22Rv1 (cell line): ENCODE measurements around the gene SECTM1.
A peak's percentile ranks its signal among the peaks of the same experiment; 100 is the strongest.

Experiments
- H3K27ac ChIP-seq: fragments of 450-650 bp; 2 replicates; pipeline ENCODE4 v1.5.1; 2017
- ZFX ChIP-seq: fragments of 450-650 bp; IDR thresholded peaks from 2 replicates; pipeline ENCODE4 v1.6.1; 2017; ENCODE audit warnings: antibody characterized with exemption, borderline replicate concordance
- TF ChIP-seq, protein P1 (sequence below): fragments of 450-650 bp; IDR thresholded peaks from 2 replicates; pipeline ENCODE4 v1.5.1; 2017; ENCODE audit warnings: mild to moderate bottlenecking

Gene SECTM1

DNA sequence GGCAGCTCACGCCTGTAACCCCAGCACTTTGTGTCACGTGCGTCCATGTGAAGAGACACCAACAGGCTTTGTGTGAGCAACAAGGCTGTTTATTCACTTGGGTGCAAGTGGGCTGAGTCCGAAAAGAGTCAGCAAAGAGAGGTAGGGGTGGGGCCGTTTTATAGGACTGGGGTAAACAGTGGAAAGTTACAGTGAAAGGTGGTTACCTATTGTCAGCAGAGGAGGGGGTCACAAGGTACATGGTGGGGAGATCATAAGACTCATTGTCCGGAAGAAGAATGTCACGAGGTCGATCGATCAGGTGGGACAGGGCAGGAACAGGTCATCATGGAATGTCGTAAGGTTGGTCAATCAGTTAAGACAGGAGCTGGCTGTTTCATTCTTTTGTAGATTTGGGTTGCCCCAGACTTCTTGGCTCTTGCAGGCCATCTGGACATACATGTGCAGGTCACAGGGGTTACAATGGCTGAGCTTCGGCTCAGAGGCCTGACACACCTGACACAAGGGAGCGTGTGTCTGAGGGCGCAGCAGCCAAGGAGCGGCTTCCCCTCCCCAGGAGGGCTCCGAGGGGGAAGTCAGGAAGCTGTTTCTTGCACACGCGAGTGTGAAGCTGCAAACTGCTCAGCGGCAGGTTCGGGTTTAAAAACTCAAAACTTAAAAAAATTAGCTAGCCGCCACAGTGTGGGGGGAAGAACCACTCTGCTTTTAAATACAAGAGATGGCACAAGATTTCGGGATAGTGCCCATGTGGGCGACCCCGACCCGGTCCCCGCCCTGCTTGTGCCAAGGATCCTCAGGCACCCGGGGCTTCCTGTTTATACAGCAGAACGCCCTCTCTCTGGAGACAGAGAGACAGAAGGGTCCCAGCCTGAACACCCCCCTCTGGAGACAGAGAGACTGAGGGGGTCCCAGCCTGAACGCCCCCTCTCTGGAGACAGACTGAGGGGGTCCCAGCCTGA lies 13.1 kb upstream of the SECTM1 start:
- TF ChIP-seq, protein P1, sequence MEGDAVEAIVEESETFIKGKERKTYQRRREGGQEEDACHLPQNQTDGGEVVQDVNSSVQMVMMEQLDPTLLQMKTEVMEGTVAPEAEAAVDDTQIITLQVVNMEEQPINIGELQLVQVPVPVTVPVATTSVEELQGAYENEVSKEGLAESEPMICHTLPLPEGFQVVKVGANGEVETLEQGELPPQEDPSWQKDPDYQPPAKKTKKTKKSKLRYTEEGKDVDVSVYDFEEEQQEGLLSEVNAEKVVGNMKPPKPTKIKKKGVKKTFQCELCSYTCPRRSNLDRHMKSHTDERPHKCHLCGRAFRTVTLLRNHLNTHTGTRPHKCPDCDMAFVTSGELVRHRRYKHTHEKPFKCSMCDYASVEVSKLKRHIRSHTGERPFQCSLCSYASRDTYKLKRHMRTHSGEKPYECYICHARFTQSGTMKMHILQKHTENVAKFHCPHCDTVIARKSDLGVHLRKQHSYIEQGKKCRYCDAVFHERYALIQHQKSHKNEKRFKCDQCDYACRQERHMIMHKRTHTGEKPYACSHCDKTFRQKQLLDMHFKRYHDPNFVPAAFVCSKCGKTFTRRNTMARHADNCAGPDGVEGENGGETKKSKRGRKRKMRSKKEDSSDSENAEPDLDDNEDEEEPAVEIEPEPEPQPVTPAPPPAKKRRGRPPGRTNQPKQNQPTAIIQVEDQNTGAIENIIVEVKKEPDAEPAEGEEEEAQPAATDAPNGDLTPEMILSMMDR: no peak
- TF ChIP-seq ZFX: no peak
- H3K27ac ChIP-seq: no peak overlapping the region

DNA sequence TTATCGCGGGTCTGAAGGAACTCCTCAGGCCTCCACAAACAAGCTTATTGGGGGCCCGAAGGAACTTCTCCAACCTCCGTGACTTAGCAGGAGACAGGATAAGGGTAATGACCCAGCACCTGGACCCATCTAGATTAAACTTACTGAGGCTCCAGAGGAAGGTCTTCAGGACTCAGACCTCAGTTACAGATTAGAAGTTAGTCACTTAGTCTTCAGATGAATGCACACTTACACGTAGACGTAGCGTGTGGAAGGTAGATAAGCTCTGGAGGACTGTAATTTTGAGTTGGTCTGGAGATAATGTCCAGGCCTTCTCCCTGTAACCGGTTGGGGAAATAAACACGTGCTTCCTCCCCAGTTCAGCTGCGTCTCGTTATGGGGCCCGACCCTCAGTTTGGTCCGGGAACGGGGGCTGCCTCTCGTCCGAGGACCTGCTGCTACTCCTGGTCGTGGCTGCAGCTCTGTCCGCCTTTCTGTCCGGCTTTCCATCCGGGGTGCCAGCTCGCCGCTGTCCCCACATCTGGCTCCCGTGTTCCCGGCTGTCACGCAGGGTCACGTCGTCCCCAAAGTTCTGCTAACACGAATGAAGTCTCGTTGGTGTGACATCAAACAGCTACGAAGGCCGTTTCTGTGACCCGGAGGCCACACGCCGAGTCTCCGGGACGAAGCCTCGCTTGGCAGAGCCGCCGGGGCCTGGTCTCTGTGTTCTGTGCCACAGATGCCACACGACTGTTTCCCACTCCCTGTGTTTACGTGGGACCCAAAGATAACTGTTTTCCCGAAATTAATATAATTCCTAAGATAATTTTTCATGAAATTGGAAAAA lies 11.8 kb upstream of the SECTM1 start:
- H3K27ac ChIP-seq: no peak overlapping the region
- TF ChIP-seq, protein P1: no peak

- TF ChIP-seq ZFX: no peak
- TF ChIP-seq, protein P1: no peak
Measured at GRCh38 chr17:82344175-82344907, 10.8 kb upstream of the SECTM1 start.

DNA sequence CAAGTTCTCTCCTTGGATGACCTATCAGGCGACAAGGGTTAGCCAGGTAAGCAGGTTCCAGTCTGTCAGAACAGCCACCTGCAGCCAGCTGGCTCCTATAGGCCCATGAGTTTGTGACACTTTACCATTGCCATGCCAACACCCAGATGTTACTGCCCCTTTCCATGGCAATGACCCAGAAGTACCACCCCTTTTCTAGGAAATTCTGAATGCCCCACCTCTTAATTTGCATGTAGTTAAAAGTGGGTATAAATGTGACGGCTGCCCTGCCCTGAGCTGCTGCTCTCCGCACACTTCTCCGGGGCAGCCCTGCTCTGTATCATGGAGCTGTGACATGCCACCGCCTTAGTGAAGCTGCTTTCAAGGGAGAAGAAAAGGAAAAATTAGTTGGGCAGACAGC lies 10.0 kb upstream of the SECTM1 start:
- TF ChIP-seq ZFX: no peak
- TF ChIP-seq, protein P1: no peak
- H3K27ac ChIP-seq: no peak overlapping the region

More at GRCh38 chr17:82344175-82344907, 10.8 kb upstream of the SECTM1 start:
- H3K27ac ChIP-seq: no peak overlapping the region

- TF ChIP-seq, protein P1: no peak
- no peak for TF ChIP-seq ZFX
- no peak overlapping the region for H3K27ac ChIP-seq
Measured at GRCh38 chr17:82342361-82343079, 9.0 kb upstream of the SECTM1 start.

- TF ChIP-seq ZFX: no peak
- TF ChIP-seq, protein P1: no peak
- peak overlapping the region; percentile 18; the same call in 1 of the 2 replicates for H3K27ac ChIP-seq
Measured at GRCh38 chr17:82339634-82340580, 6.3 kb upstream of the SECTM1 start.
